GM12873 (cell line): ENCODE results near the gene ZC3H4.

Source experiments
- TF ChIP-seq, protein P1 (sequence below): IDR thresholded peaks from 2 replicates; pipeline ENCODE4 v1.5.1; 2012; ENCODE audit warnings: low read depth, mild to moderate bottlenecking, moderate library complexity, low read length, control low read depth; ENCODE audit not compliant: insufficient read depth; ENCODE audit errors: missing control alignments

Gene ZC3H4

GRCh38 chr19:47112997-47113849 lies at the start of gene ZC3H4:
Gene ZC3H4, minus strand, starts transcription at chr19:47113776. Its CDS starts 1,192 bp downstream, at chr19:47112584.
- TF ChIP-seq, protein P1, sequence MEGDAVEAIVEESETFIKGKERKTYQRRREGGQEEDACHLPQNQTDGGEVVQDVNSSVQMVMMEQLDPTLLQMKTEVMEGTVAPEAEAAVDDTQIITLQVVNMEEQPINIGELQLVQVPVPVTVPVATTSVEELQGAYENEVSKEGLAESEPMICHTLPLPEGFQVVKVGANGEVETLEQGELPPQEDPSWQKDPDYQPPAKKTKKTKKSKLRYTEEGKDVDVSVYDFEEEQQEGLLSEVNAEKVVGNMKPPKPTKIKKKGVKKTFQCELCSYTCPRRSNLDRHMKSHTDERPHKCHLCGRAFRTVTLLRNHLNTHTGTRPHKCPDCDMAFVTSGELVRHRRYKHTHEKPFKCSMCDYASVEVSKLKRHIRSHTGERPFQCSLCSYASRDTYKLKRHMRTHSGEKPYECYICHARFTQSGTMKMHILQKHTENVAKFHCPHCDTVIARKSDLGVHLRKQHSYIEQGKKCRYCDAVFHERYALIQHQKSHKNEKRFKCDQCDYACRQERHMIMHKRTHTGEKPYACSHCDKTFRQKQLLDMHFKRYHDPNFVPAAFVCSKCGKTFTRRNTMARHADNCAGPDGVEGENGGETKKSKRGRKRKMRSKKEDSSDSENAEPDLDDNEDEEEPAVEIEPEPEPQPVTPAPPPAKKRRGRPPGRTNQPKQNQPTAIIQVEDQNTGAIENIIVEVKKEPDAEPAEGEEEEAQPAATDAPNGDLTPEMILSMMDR = no peak

- TF ChIP-seq, protein P1 = no peak
These were observed 48.4 kb upstream of the ZC3H4 start for GRCh38 chr19:47161876-47162489.

- TF ChIP-seq, protein P1 = no peak
These were observed 45.4 kb upstream of the ZC3H4 start for GRCh38 chr19:47158879-47159503.

DNA sequence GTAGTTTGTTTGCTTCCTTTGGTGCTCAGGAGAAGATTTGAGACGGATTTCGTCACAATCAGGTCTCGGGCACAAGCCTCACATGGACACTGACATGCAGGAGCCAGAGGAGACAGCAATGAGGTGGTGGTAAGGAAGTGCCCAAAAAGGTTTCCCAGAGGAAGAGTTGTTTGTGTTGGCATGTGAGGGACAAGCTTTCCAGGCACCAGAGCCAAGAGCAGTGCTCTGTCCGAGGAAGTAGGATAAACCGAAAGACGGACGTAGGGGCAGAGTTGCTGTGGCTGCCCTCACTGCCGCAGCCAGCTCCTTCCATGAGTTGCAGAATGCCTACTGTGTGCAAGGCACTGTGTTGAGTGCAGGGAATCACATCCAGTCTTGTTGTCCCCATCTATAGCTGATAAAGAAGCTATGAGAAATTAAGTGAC lies 44.8 kb upstream of the ZC3H4 start:
- TF ChIP-seq, protein P1 = no peak

DNA sequence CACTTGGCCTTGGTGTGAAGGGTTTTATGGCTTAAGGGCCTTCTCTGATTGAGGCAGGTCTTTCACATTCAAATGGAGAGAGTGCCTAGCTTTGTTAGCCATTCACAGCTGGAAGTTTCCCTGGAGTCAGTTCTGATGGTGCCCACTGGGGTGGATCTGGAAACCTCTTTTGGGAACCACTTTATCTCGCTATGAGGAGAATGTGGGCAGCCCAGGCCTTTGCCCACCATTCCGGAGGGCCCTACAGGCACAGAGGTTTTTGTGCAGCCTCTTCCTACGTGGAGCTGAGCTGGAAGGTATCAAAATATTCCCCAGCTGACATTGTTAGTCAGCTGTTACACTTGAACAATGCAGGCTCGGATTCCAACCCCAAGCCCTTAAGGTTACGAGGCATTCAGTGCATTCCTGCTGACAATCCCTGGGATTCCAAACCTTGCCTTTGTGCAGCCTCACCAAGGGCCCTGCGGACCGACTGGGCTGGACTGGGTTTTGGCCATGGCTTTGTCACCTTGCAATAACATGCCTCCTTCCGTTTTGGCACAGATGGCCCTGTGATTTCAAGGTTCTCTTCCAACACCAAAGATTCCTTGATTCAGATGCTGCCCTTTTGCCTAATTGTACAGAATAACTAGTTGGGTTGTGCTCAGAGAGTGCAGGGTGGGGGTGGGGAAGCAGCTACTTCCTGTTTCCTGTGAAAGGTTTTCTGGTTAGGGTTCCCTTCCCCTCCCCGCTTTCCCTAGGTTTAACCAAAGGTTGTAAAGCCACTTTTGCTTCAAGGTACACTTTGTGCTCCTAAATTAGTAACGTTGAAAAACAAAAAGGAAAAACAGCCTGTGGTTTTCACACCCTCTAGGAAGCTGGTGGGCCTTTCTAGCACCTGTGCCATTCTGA lies 44.1 kb upstream of the ZC3H4 start:
- TF ChIP-seq, protein P1 = no peak

- TF ChIP-seq, protein P1 = no peak
These were observed 43.4 kb upstream of the ZC3H4 start for GRCh38 chr19:47156861-47157430.
